Measurements from ENCODE around the gene PSKH1.
"Not testable (repeated sequence)": the region's sequence is repeated elsewhere in the genome, so short reads cannot be mapped to it uniquely, and the experiment has no call there.

The PSKH1 gene

DNA sequence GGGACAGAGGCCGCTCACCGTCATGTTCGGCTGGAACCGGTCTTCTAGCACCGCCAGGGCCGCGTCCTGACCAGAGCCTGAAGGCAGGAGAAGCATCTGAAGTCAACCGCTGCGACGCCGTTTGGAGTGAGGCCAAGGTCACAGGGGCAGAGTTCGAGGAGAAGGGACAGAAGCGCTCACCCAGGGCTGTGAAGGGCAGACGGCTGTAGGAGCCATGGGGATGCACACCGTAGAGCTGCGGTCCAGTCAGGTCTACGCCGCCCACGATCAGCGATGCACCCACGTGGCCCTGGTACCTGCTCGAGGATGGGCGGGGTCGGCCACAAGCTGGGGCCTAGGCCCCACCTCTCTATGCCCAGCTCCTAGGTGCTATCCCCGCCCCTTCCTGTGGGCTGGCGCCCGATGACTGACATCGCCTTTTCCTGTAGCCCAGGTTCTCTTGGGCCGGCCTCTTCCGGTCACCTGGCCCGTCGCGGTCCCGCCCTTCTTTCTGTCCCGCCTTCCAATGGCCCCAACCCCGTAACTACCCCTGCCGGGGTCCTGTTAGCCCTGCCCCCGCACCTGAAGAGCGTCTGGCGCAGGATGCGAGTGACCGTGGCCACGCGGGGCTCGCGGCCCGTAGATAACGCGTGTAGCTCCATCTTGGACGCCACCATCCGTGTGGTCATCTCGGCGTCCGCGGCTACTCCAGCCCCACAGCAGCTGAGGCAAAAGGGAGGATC is 42.5 kb downstream of the PSKH1 start:
- peaks cover 31% of the 10 kb centered on the region for H3K79me2 ChIP-seq (ENCODE audit: control insufficient read depth, low read length)
- no peaks in the 10 kb centered on the region for H3K27me3 ChIP-seq (ENCODE audit: control insufficient read depth, low read length)
- H3K4me3 ChIP-seq (ENCODE audit: low read length), result peak overlapping the region; percentile 98
- TF ChIP-seq EZH2phosphoT487 (IDR thresholded peaks at IDR 0.05; ENCODE audit: borderline replicate concordance, low read length), result no peak
- TF ChIP-seq, protein P1, sequence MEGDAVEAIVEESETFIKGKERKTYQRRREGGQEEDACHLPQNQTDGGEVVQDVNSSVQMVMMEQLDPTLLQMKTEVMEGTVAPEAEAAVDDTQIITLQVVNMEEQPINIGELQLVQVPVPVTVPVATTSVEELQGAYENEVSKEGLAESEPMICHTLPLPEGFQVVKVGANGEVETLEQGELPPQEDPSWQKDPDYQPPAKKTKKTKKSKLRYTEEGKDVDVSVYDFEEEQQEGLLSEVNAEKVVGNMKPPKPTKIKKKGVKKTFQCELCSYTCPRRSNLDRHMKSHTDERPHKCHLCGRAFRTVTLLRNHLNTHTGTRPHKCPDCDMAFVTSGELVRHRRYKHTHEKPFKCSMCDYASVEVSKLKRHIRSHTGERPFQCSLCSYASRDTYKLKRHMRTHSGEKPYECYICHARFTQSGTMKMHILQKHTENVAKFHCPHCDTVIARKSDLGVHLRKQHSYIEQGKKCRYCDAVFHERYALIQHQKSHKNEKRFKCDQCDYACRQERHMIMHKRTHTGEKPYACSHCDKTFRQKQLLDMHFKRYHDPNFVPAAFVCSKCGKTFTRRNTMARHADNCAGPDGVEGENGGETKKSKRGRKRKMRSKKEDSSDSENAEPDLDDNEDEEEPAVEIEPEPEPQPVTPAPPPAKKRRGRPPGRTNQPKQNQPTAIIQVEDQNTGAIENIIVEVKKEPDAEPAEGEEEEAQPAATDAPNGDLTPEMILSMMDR (IDR thresholded peaks at IDR 0.05; ENCODE audit: low read depth, low read length, poor library complexity, severe bottlenecking), result no peak
- peaks cover 44% of the 10 kb centered on the region for H3K36me3 ChIP-seq (ENCODE audit: control insufficient read depth, low read length)
- H3K27ac ChIP-seq (ENCODE audit: low read depth, low read length), result peak overlapping the region; percentile 80
- peak overlapping the region; percentile 98 for H3K4me2 ChIP-seq (ENCODE audit: low read length)
- H3K9me3 ChIP-seq (ENCODE audit: control insufficient read depth, insufficient read depth, low read length), result no peaks in the 10 kb centered on the region
- no peaks in the 10 kb centered on the region for H4K20me1 ChIP-seq (ENCODE audit: control insufficient read depth, insufficient read depth, low read depth, low read length)
- no peaks in the 10 kb centered on the region for H3K9me2 ChIP-seq (replicated peaks; ENCODE audit: control insufficient read depth, low read length)
- H3F3A ChIP-seq (ENCODE audit: control insufficient read depth, insufficient read depth), result peaks cover 4% of the 10 kb centered on the region; the same call in 1 of the 2 replicates
- peaks cover 21% of the 10 kb centered on the region for H3K4me1 ChIP-seq (ENCODE audit: control insufficient read depth, low read length)

DNA sequence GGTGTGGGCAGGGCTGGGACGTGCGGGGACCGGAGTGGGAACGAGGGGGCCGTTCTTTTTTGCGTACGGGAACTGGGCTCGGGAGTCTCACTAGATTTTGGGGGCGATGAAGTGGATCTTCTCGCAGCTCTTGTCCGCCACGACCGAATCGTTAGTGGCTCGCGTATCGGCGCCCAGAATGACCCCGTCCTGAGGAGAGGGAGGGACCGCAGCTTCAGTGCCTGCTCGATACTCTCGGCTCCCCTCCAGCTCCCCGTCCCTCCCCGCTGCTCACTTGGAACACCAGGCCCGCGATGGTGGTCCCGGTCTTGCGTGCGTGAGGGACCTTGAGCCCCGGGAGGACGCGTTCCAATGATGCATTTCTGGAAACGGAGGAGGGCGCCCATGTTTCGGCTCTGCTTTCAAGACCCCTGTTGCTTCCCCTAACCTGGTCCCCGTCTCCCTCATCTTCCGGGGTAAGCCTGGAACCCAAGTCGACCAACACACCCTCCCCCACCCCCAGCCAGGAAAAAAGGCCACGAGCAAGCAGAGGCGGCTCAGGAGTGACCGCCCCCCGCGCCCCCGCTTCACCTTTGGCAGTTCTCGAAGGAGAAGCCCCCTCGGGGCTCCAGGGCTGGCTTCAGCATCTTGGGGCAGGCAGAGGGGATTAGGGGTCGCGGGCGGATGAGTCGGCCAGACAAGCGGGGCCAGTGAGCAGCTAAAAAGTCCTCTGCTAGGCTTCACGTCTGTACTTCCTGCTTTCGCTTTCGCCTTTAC is 43.2 kb downstream of the PSKH1 start, which contains the start of gene PSMB10:
Gene PSMB10, minus strand, starts transcription at position 727 of the 756 bp plus-strand sequence. Its CDS starts 101 bp downstream, at position 626.
- H3F3A ChIP-seq (ENCODE audit: control insufficient read depth, insufficient read depth), result peaks cover 4% of the 10 kb centered on the region; the same call in 1 of the 2 replicates

DNA sequence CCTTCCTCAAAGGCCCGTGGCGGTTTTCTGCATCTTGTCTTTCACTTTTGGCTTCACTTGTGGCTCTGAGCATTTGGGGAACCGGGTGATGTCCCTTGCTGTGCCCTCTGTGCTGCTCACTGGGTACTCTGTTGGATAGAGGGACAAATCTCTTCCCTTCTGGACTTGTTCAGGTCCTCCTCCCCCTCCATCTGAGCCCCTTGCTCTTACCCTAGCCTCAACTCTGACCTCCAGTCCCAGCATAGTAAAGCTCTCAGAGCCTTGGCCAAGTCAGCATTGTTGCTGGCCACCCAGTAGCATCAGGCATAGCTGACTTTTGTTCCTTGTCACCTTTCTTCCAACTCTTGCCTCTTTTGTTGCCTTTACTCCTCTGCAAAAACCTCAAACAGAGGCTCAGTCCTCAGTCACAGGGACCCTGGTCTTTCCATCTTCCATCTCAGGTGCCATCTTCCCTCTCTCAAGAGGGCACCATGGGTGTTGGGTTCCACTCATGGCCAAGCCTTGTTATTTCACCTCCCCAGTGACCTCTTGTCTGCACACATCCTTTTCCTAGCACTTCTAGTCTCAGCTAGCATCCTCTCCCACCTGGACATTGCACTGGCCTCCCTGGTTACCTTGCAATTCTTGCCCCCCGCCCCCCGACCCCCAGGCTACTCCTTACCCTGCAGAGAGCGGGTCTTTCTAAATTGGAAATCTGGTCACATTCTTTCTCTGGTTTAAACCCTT is 44.0 kb downstream of the PSKH1 start:
- Histone ChIP-seq H3K27ac (ENCODE audit: low read depth, low read length) (peak overlapping the region; percentile 80), H3K4me1 (ENCODE audit: control insufficient read depth, low read length) (peaks cover 23% of the 10 kb centered on the region), H4K20me1 (ENCODE audit: control insufficient read depth, insufficient read depth, low read depth, low read length) (no peaks in the 10 kb centered on the region), H3K4me3 (ENCODE audit: low read length) (peak overlapping the region; percentile 98), H3K27me3 (ENCODE audit: control insufficient read depth, low read length) (no peaks in the 10 kb centered on the region), H3K36me3 (ENCODE audit: control insufficient read depth, low read length) (peaks cover 43% of the 10 kb centered on the region), H3K9me2 (replicated peaks; ENCODE audit: control insufficient read depth, low read length) (no peaks in the 10 kb centered on the region), H3F3A (ENCODE audit: control insufficient read depth, insufficient read depth) (peaks cover 4% of the 10 kb centered on the region; the same call in 1 of the 2 replicates), H3K9me3 (ENCODE audit: control insufficient read depth, insufficient read depth, low read length) (no peaks in the 10 kb centered on the region), H3K79me2 (ENCODE audit: control insufficient read depth, low read length) (peaks cover 31% of the 10 kb centered on the region), H3K4me2 (ENCODE audit: low read length) (peak overlapping the region; percentile 98)
- TF ChIP-seq, protein P1 (IDR thresholded peaks at IDR 0.05; ENCODE audit: low read depth, low read length, poor library complexity, severe bottlenecking), result no peak
- TF ChIP-seq EZH2phosphoT487 (IDR thresholded peaks at IDR 0.05; ENCODE audit: borderline replicate concordance, low read length), result no peak

More for the DNA sequence above, 43.2 kb downstream of the PSKH1 start, which contains the start of gene PSMB10:
- H3K79me2 ChIP-seq (ENCODE audit: control insufficient read depth, low read length), result peaks cover 31% of the 10 kb centered on the region
- no peaks in the 10 kb centered on the region for H3K9me3 ChIP-seq (ENCODE audit: control insufficient read depth, insufficient read depth, low read length)
- TF ChIP-seq EZH2phosphoT487 (IDR thresholded peaks at IDR 0.05; ENCODE audit: borderline replicate concordance, low read length), result no peak
- TF ChIP-seq, protein P1 (IDR thresholded peaks at IDR 0.05; ENCODE audit: low read depth, low read length, poor library complexity, severe bottlenecking), result no peak
- H3K27me3 ChIP-seq (ENCODE audit: control insufficient read depth, low read length), result no peaks in the 10 kb centered on the region
- H3K27ac ChIP-seq (ENCODE audit: low read depth, low read length), result peak within 1 kb of the TSS; percentile 80
- H3K4me2 ChIP-seq (ENCODE audit: low read length), result peak within 1 kb of the TSS; percentile 98
- H3K4me1 ChIP-seq (ENCODE audit: control insufficient read depth, low read length), result peaks cover 21% of the 10 kb centered on the region
- H3K36me3 ChIP-seq (ENCODE audit: control insufficient read depth, low read length), result peaks cover 43% of the 10 kb centered on the region
- no peaks in the 10 kb centered on the region for H4K20me1 ChIP-seq (ENCODE audit: control insufficient read depth, insufficient read depth, low read depth, low read length)
- H3K4me3 ChIP-seq (ENCODE audit: low read length), result peak within 1 kb of the TSS; percentile 98
- no peaks in the 10 kb centered on the region for H3K9me2 ChIP-seq (replicated peaks; ENCODE audit: control insufficient read depth, low read length)

DNA sequence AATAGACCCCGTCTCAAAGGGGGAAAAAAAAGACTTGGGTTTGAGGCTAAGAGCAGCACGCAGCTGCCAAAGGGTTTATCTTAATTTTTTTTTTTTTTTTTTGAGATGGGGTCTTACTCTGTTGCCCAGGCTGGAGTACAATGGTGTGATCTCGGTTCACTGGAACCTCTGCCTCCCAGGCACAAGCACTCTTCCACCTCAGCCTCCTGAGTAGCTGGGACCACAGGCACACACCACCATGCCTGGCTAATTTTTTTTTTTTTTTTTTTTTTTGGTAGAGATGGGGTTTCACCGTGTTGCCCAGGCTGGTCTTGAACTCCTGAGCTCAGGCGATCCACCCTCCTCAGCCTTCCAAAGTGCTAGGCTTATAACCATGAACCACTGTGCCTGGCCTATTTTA is 44.7 kb downstream of the PSKH1 start:
- H3K79me2 ChIP-seq (ENCODE audit: control insufficient read depth, low read length), result peaks cover 31% of the 10 kb centered on the region

More for the DNA sequence above, 44.7 kb downstream of the PSKH1 start:
- peak overlapping the region; percentile 98 for H3K4me2 ChIP-seq (ENCODE audit: low read length)
- not testable (repeated sequence) for H3K27me3 ChIP-seq (ENCODE audit: control insufficient read depth, low read length); H3K9me3 ChIP-seq (ENCODE audit: control insufficient read depth, insufficient read depth, low read length); H3K9me2 ChIP-seq (replicated peaks; ENCODE audit: control insufficient read depth, low read length); H3F3A ChIP-seq (ENCODE audit: control insufficient read depth, insufficient read depth); H4K20me1 ChIP-seq (ENCODE audit: control insufficient read depth, insufficient read depth, low read depth, low read length); H3K27ac ChIP-seq (ENCODE audit: low read depth, low read length)
- H3K36me3 ChIP-seq (ENCODE audit: control insufficient read depth, low read length), result peaks cover 47% of the 10 kb centered on the region
- H3K4me3 ChIP-seq (ENCODE audit: low read length), result peak overlapping the region; percentile 98; the same call in 1 of the 2 replicates
- H3K4me1 ChIP-seq (ENCODE audit: control insufficient read depth, low read length), result peaks cover 23% of the 10 kb centered on the region

All from DOHH2 (cell line).